HL-60 (cell line): ENCODE data around the gene DOCK6.

Experiments
- CTCF ChIP-seq: IDR thresholded peaks from one replicate; pipeline ENCODE4 v1.5.1; 2011; ENCODE audit warnings: low read length, control low read depth, inconsistent platforms; ENCODE audit not compliant: insufficient read depth
- GABPA ChIP-seq: IDR thresholded peaks from 2 replicates; pipeline ENCODE4 v1.6.1; 2012; ENCODE audit warnings: low read depth
- POLR2AphosphoS5 ChIP-seq: IDR thresholded peaks from 2 replicates; pipeline ENCODE4 v1.6.1; 2012; ENCODE audit warnings: low read depth
- REST ChIP-seq: IDR thresholded peaks from 2 replicates; pipeline ENCODE4 v1.6.1; 2012; ENCODE audit warnings: low read depth; ENCODE audit not compliant: insufficient replicate concordance

GRCh38 chr19:11252665-11253355, 9.5 kb downstream of the DOCK6 start:
- no peak for TF ChIP-seq CTCF
- TF ChIP-seq REST: no peak
- TF ChIP-seq POLR2AphosphoS5: no peak
- TF ChIP-seq GABPA: no peak
